ENCODE measurements around the gene VMAC.

- TF ChIP-seq CTCF (IDR thresholded peaks at IDR 0.05), result no peak
- TF ChIP-seq POLR2A (IDR thresholded peaks at IDR 0.05), result no peak
- no peak for TF ChIP-seq EP300 (IDR thresholded peaks at IDR 0.05)
Measured at GRCh38 chr19:5927441-5927821, 22.8 kb downstream of the VMAC start.

All from ovary (tissue), 3 donors.